K562 (cell line): ENCODE data around the gene ACHE. TPM values are rescaled to one million over a fixed set of nuclear protein-coding genes. Genes with fewer than 3 reads are reported as not detected.

Experiments used
- ARID4B ChIP-seq: sonication (generic); formaldehyde crosslinking; IDR thresholded peaks from 2 replicates; pipeline ENCODE4 v1.8.0; 2022; ENCODE audit warnings: mild to moderate bottlenecking, missing genetic modification reagents
- BRF2 ChIP-seq: IDR thresholded peaks from 3 replicates; pipeline ENCODE4 v1.6.1; 2011; ENCODE audit warnings: borderline replicate concordance, mild to moderate bottlenecking; ENCODE audit not compliant: insufficient read length, insufficient read depth
- CBX3 ChIP-seq, 2 experiments: IDR thresholded peaks; 1 replicate in 1 of 2; 2 replicates in 1 of 2; pipeline ENCODE4 v1.6.1; 2012; ENCODE audit warnings: inconsistent platforms in 2 of 2, low read length in 2 of 2, borderline replicate concordance in 1 of 2, control low read depth in 1 of 2
- CCAR2 ChIP-seq: fragments of 200-400 bp; formaldehyde crosslinking; IDR thresholded peaks from 2 replicates; pipeline ENCODE4 v1.6.1; 2017; ENCODE audit warnings: mild to moderate bottlenecking, low read depth, low read length
- HNRNPL ChIP-seq: fragments of 200-400 bp; formaldehyde crosslinking; IDR thresholded peaks from 2 replicates; pipeline ENCODE4 v1.6.1; 2017; ENCODE audit warnings: low read depth, mild to moderate bottlenecking, low read length
- MBD2 ChIP-seq: sonication (generic); IDR thresholded peaks from 2 replicates; pipeline ENCODE4 v1.6.1; 2016; ENCODE audit warnings: low read depth, borderline replicate concordance
- MED1 ChIP-seq: sonication (generic); formaldehyde crosslinking; IDR thresholded peaks from 2 replicates; pipeline ENCODE4 v1.8.1; 2023; ENCODE audit warnings: missing genetic modification reagents, borderline replicate concordance
- NCOR1 ChIP-seq: fragments of 450-650 bp; IDR thresholded peaks from 2 replicates; pipeline ENCODE4 v1.6.1; 2016; ENCODE audit warnings: mild to moderate bottlenecking, moderate library complexity
- SRSF3 ChIP-seq: fragments of 200-400 bp; formaldehyde crosslinking; IDR thresholded peaks from 2 replicates; pipeline ENCODE4 v1.6.1; 2016; ENCODE audit warnings: mild to moderate bottlenecking, low read length, moderate library complexity; ENCODE audit not compliant: insufficient read depth
- STAT5A ChIP-seq: IDR thresholded peaks from 2 replicates; pipeline ENCODE4 v1.6.1; 2012; ENCODE audit warnings: low read length, inconsistent platforms, borderline replicate concordance
- TSC22D4 ChIP-seq: fragments of 450-650 bp; IDR thresholded peaks from 2 replicates; pipeline ENCODE4 v1.6.1; 2016; ENCODE audit warnings: missing genetic modification characterization, missing biosample characterization, control low read depth
- polyA plus RNA-seq, 8 experiments: library from polyadenylated mRNA; depleted of rRNA in 4 of 8; stranded (reverse) in 5 of 8; unstranded in 3 of 8; fragments of >200 nt; fragmentation: Nextera tagmentation in 2 of 8; fragmentation: Illumina TruSeq in 1 of 8; extraction: Ambion mirVana in 2 of 8; extraction: Trizol in 1 of 8; gene quantifications; 2 replicates each; pipeline versions ENCODE4 v1.2.1 to v1.2.3, GENCODE V29; 2011 to 2014; ENCODE audit warnings: inconsistent platforms in 1 of 8, missing spikeins in 1 of 8
- total RNA-seq, 7 experiments: library from RNA; depleted of rRNA in 6 of 7; stranded (reverse); fragments of >200 nt in 6 of 7; fragmentation: Illumina TruSeq in 2 of 7; extraction: Trizol in 2 of 7; gene quantifications; 2 replicates each; pipeline versions ENCODE4 v1.2.1 to v1.2.3, GENCODE V29; 2011 to 2021; ENCODE audit warnings: low replicate concordance in 1 of 7

Gene ACHE
- total and polyA plus RNA-seq, 9 of the 15 experiments (the other 6 are each of a cell fraction or from before 2014, with no cell fraction given): 0.04 to 8.8 (median 1.9) TPM

- TF ChIP-seq NCOR1: no peak
- TF ChIP-seq MED1 (CRISPR knock-in tag): no peak
- TF ChIP-seq CCAR2: no peak
- no peak for TF ChIP-seq BRF2
- TF ChIP-seq TSC22D4 (tag): no peak
- 0 out of 2 replicates have a peak, but pooled peaks have one; percentile 36 for TF ChIP-seq HNRNPL
- no peak for TF ChIP-seq SRSF3
- TF ChIP-seq ARID4B (CRISPR knock-in tag): 0 out of 2 replicates have a peak, but pooled peaks have one; percentile 25
- no peak for TF ChIP-seq STAT5A
- TF ChIP-seq MBD2: 0 out of 2 replicates have a peak, but pooled peaks have one; percentile 1
- no peak for TF ChIP-seq CBX3 (IDR thresholded peaks at IDR 0.05; ENCODE audit: borderline replicate concordance in 1 of 2, low read length in 2 of 2)
Observed at GRCh38 chr7:100888291-100888987, 7.2 kb downstream of the ACHE start (continued).
